D721Med (cell line): ENCODE results near the gene MPZL1.
"Not testable (repeated sequence)": the region's sequence is repeated elsewhere in the genome, so short reads cannot be mapped to it uniquely, and the experiment has no call there.

ENCODE experiments used
- DNase-seq: peaks from one replicate; pipeline ENCODE4 v3.0.0; 2011; ENCODE audit warnings: low spot score; ENCODE audit not compliant: insufficient read length
- FAIRE-seq: peaks from 2 replicates; lab custom pipeline; 2011; peaks lifted over from hg19 to GRCh38; lab: Jason Lieb, UNC
- TF ChIP-seq, protein P1 (sequence below): IDR thresholded peaks from 2 replicates; pipeline ENCODE4 v1.5.1; 2012; ENCODE audit warnings: mild to moderate bottlenecking, control low read depth; ENCODE audit not compliant: insufficient read depth; ENCODE audit errors: missing control alignments

Gene MPZL1

DNA sequence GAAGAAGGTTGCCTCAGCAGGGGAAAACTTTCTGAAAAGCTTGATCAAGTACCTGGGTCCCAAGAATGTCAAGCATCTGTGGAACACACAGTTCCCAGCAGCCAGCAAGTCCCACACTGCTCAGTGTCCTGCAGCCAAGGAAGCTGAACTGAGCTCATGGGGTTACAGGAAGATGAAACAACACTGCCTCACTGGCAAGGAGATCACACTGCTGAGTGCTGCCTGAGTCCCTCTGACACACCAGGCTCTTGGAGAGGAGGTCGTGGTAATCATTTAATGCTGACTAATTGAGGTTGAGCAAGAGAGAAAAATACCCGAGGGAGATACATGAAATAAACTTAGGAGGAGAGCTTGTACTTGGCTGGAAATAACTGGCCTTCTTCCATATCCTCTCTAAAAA lies 75.2 kb downstream of the MPZL1 start:
- TF ChIP-seq, protein P1, sequence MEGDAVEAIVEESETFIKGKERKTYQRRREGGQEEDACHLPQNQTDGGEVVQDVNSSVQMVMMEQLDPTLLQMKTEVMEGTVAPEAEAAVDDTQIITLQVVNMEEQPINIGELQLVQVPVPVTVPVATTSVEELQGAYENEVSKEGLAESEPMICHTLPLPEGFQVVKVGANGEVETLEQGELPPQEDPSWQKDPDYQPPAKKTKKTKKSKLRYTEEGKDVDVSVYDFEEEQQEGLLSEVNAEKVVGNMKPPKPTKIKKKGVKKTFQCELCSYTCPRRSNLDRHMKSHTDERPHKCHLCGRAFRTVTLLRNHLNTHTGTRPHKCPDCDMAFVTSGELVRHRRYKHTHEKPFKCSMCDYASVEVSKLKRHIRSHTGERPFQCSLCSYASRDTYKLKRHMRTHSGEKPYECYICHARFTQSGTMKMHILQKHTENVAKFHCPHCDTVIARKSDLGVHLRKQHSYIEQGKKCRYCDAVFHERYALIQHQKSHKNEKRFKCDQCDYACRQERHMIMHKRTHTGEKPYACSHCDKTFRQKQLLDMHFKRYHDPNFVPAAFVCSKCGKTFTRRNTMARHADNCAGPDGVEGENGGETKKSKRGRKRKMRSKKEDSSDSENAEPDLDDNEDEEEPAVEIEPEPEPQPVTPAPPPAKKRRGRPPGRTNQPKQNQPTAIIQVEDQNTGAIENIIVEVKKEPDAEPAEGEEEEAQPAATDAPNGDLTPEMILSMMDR, result no peak
- FAIRE-seq, result no peak
- no peak for DNase-seq

DNA sequence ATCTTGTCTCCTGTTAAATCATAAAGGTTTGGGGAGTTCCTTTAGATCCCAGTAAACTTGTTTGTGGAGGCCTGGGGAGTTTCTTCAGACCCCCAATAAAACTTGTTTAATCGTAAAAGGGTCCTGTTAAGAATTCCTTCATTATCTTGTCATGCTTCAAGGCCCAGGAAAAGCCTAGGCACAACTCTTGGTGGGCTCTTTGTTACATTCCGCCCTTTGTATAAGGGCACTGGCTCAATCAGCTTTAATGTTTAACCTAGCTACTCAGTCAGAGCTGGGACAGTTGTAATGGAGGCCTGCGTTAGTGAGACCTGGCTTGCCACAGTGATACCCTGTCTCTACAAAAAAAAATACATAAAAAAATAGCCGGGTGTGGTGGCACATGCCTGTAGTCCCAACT lies 77.2 kb downstream of the MPZL1 start:
- FAIRE-seq, result no peak
- TF ChIP-seq, protein P1, result no peak
- no peak for DNase-seq

DNA sequence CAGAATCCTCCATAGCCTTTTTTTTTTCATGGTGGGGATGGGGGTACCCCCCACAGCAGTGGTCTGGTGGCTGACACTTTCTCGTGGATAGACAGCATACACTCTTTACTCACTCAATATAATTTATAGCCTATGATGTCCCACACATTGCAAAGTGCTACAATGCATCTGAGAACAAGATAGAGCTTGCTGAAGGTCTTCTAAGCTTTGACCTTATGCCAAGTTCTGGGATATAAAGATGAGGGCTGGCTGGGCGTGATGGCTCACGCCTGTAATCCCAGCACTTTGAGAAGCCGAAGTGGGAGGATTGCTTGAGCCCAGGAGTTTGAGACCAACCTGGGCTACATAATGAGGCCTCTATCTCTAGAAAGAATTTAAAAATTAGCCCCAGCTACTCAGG lies 78.0 kb downstream of the MPZL1 start:
- TF ChIP-seq, protein P1, result no peak
- FAIRE-seq (no peak), DNase-seq (no peak)

DNA sequence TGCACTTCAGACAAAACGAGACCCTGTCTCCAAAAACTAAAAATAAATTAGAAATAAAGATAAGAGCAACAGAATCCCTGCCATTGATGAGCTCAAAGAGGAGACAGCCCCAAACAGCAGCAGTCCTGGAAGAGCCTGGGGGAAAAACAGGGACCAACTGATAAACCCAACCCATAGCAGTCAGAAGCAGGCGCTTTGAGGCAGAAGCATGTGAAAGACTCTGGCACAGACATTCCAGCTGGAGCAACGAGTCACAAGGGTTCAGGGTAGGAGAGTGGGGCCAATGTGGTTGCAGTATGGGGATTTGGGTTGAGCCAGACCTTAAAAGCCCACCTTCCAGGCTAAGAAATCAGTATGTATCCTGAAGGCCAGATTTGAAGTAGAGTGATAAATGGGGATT lies 78.5 kb downstream of the MPZL1 start:
- no peak for FAIRE-seq
- TF ChIP-seq, protein P1, result no peak
- no peak for DNase-seq

DNA sequence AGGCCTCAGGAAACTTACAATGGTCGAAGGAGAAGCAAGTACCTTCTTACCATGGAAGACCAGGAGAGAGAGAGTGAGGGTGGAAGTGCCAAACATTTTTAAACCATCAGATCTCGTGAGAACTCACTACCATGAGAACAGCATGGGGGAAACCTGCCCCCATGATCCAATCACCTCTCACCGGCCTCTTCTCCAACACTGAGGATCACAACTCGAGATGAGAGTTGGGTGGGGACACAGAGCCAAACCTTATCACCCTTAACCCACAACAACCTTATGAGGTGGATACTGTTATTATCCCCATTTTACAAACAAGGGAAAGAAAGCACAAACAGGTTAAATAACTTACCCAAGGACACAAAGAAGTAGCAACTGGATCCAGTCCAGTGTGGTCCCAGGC lies 80.5 kb downstream of the MPZL1 start:
- TF ChIP-seq, protein P1, result no peak
- DNase-seq, result no peak
- FAIRE-seq, result no peak

DNA sequence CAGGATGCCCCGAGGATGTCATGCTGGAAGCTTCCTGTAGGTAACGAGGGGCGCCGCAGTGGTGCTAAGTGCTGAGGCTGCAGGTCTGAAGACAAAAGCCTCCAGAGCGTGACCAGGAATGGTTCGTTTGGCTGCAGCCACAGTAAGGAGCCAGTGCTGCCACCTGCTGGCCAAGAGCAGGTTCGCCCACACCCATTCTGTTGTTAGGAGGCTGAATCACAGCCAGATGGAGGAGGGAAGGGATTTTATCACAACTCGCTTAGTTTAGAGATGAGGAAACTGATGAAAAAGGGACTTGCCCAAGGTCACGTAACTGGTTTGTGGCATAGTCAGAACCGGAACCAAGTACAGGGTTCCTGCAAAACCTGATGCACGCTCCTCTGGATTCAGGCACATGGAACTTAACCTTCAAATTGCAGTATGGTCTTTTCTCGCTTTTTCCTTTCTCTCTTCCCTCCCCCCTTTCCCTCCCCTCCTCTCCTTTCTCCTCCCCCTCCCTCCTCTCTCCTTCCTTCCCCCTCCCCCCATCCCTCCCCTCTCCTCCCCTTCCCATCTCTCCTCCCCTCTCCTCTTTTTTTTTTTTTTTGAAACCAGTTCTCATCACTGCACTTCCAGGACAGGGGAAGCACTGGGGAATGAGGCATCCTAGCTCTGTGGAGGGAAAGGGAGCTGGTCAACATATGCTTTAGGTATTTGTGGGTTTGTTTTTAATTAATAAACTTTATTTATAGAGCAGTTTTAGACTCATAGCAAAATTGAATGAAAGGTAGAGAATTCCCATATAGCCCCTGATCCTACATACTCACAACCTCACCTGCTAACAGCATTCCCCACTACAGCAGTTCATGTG lies 81.8 kb downstream of the MPZL1 start:
- peak; percentile 80 for FAIRE-seq
- TF ChIP-seq, protein P1, result peak; percentile 100
- DNase-seq, result peak; percentile 78

DNA sequence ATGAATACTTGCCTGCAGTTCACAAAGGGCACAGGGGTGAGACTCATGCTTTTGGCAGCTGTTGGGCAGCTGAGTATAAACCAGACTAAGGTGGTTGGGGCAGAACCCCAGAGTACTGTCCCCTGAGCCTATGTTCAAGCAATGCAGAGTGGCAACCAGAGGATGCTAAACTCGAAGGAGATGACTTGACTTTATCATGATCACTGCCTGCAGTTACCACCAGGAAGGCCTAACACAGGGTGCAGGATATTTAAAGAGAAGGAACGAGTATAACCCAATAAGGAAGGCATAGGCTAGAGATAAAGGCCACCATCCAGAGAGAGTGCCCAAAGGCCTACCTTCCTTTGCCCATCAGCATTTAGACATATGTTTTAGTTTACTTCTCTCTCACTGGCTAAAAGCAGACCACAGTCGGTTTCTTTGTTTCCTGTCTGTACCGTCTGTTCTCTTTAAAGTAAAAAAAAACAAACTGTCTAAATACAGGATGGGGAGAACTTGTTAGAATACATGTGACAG lies 83.3 kb downstream of the MPZL1 start:
- no peak for FAIRE-seq
- no peak for DNase-seq
- TF ChIP-seq, protein P1, result no peak

DNA sequence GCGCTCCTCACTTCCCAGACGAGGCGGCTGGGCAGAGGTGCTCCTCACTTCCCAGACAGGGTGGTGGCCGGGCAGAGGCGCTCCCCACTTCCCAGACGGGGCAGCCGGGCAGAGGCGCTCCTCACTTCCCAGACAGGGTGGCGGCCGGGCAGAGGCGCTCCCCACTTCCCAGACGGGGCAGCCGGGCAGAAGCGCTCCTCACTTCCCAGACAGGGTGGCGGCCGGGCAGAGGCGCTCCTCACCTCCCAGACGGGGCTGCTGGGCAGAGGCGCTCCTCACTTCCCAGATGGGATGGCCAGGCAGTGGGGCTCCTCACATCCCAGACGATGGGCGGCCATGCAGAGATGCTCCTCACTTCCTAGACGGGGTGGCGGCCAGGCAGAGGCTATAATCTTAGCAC lies 84.5 kb downstream of the MPZL1 start:
- not testable (repeated sequence) for FAIRE-seq, DNase-seq

DNA sequence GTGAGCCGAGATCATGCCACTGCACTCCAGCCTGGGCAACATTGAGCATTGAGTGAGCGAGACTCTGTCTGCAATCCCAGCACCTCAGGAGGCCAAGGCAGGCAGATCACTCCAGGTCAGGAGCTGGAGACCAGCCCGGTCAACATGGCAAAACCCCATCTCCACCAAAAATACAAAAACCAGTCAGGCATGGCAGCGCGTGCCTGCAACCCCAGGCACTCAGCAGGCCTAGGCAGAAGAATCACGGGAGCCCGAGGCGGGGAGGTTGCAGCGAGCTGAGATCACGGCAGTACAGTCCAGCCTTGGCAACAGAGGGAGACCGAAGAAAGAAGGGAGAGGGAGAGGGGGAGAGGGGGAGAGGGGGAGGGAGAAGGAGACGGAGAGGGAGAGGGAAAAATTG lies 84.9 kb downstream of the MPZL1 start:
- not testable (repeated sequence) for FAIRE-seq, DNase-seq
